ENCODE results near the gene DNAH3. TPM values are rescaled to one million over a fixed set of nuclear protein-coding genes. Genes with fewer than 3 reads are reported as not detected.
A peak's percentile ranks its signal among the peaks of the same experiment; 100 is the strongest.

DNAH3 gene
- total and polyA plus RNA-seq, 2 experiments from 2014 or later = 0.70 to 1.3 TPM

- peak overlapping the region; percentile 94; the same call in 2 of the 3 replicates for H3K4me3 Mint-ChIP-seq
- no peak overlapping the region for H3K27ac Mint-ChIP-seq
- no peak for TF ChIP-seq EZH2 (IDR thresholded peaks at IDR 0.05; ENCODE audit: low read depth, unreplicated experiment)
- TF ChIP-seq CREB1 (CRISPR knock-in tag; IDR thresholded peaks at IDR 0.05; ENCODE audit: low read depth) = no peak
- TF ChIP-seq, protein P1, sequence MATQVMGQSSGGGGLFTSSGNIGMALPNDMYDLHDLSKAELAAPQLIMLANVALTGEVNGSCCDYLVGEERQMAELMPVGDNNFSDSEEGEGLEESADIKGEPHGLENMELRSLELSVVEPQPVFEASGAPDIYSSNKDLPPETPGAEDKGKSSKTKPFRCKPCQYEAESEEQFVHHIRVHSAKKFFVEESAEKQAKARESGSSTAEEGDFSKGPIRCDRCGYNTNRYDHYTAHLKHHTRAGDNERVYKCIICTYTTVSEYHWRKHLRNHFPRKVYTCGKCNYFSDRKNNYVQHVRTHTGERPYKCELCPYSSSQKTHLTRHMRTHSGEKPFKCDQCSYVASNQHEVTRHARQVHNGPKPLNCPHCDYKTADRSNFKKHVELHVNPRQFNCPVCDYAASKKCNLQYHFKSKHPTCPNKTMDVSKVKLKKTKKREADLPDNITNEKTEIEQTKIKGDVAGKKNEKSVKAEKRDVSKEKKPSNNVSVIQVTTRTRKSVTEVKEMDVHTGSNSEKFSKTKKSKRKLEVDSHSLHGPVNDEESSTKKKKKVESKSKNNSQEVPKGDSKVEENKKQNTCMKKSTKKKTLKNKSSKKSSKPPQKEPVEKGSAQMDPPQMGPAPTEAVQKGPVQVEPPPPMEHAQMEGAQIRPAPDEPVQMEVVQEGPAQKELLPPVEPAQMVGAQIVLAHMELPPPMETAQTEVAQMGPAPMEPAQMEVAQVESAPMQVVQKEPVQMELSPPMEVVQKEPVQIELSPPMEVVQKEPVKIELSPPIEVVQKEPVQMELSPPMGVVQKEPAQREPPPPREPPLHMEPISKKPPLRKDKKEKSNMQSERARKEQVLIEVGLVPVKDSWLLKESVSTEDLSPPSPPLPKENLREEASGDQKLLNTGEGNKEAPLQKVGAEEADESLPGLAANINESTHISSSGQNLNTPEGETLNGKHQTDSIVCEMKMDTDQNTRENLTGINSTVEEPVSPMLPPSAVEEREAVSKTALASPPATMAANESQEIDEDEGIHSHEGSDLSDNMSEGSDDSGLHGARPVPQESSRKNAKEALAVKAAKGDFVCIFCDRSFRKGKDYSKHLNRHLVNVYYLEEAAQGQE (IDR thresholded peaks at IDR 0.05; ENCODE audit: unreplicated experiment) = no peak
- no peak for TF ChIP-seq STAT1 (IDR thresholded peaks at IDR 0.05; ENCODE audit: unreplicated experiment)
- TF ChIP-seq, protein P2, sequence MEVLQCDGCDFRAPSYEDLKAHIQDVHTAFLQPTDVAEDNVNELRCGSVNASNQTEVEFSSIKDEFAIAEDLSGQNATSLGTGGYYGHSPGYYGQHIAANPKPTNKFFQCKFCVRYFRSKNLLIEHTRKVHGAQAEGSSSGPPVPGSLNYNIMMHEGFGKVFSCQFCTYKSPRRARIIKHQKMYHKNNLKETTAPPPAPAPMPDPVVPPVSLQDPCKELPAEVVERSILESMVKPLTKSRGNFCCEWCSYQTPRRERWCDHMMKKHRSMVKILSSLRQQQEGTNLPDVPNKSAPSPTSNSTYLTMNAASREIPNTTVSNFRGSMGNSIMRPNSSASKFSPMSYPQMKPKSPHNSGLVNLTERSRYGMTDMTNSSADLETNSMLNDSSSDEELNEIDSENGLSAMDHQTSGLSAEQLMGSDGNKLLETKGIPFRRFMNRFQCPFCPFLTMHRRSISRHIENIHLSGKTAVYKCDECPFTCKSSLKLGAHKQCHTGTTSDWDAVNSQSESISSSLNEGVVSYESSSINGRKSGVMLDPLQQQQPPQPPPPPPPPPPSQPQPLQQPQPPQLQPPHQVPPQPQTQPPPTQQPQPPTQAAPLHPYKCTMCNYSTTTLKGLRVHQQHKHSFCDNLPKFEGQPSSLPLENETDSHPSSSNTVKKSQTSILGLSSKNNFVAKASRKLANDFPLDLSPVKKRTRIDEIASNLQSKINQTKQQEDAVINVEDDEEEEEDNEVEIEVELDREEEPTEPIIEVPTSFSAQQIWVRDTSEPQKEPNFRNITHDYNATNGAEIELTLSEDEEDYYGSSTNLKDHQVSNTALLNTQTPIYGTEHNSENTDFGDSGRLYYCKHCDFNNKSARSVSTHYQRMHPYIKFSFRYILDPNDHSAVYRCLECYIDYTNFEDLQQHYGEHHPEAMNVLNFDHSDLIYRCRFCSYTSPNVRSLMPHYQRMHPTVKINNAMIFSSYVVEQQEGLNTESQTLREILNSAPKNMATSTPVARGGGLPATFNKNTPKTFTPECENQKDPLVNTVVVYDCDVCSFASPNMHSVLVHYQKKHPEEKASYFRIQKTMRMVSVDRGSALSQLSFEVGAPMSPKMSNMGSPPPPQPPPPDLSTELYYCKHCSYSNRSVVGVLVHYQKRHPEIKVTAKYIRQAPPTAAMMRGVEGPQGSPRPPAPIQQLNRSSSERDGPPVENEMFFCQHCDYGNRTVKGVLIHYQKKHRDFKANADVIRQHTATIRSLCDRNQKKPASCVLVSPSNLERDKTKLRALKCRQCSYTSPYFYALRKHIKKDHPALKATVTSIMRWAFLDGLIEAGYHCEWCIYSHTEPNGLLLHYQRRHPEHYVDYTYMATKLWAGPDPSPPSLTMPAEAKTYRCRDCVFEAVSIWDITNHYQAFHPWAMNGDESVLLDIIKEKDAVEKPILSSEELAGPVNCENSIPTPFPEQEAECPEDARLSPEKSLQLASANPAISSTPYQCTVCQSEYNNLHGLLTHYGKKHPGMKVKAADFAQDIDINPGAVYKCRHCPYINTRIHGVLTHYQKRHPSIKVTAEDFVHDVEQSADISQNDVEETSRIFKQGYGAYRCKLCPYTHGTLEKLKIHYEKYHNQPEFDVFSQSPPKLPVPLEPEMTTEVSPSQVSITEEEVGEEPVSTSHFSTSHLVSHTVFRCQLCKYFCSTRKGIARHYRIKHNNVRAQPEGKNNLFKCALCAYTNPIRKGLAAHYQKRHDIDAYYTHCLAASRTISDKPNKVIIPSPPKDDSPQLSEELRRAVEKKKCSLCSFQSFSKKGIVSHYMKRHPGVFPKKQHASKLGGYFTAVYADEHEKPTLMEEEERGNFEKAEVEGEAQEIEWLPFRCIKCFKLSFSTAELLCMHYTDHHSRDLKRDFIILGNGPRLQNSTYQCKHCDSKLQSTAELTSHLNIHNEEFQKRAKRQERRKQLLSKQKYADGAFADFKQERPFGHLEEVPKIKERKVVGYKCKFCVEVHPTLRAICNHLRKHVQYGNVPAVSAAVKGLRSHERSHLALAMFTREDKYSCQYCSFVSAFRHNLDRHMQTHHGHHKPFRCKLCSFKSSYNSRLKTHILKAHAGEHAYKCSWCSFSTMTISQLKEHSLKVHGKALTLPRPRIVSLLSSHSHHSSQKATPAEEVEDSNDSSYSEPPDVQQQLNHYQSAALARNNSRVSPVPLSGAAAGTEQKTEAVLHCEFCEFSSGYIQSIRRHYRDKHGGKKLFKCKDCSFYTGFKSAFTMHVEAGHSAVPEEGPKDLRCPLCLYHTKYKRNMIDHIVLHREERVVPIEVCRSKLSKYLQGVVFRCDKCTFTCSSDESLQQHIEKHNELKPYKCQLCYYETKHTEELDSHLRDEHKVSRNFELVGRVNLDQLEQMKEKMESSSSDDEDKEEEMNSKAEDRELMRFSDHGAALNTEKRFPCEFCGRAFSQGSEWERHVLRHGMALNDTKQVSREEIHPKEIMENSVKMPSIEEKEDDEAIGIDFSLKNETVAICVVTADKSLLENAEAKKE (CRISPR knock-in tag; IDR thresholded peaks at IDR 0.05) = no peak
- no peak for TF ChIP-seq ZNF331 (CRISPR knock-in tag; IDR thresholded peaks at IDR 0.05; ENCODE audit: low read depth)
- TF ChIP-seq POLR2AphosphoS5 (IDR thresholded peaks at IDR 0.05; ENCODE audit: low read depth) = no peak
- TF ChIP-seq NANOG (IDR thresholded peaks at IDR 0.05; ENCODE audit: borderline replicate concordance) = no peak
- no peak for TF ChIP-seq ZNF114 (CRISPR knock-in tag; IDR thresholded peaks at IDR 0.05)
- no peak for TF ChIP-seq JUNB (IDR thresholded peaks at IDR 0.05; ENCODE audit: unreplicated experiment)
- TF ChIP-seq, protein P3, sequence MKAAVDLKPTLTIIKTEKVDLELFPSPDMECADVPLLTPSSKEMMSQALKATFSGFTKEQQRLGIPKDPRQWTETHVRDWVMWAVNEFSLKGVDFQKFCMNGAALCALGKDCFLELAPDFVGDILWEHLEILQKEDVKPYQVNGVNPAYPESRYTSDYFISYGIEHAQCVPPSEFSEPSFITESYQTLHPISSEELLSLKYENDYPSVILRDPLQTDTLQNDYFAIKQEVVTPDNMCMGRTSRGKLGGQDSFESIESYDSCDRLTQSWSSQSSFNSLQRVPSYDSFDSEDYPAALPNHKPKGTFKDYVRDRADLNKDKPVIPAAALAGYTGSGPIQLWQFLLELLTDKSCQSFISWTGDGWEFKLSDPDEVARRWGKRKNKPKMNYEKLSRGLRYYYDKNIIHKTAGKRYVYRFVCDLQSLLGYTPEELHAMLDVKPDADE (IDR thresholded peaks at IDR 0.05) = no peak
- TF ChIP-seq, protein P4, sequence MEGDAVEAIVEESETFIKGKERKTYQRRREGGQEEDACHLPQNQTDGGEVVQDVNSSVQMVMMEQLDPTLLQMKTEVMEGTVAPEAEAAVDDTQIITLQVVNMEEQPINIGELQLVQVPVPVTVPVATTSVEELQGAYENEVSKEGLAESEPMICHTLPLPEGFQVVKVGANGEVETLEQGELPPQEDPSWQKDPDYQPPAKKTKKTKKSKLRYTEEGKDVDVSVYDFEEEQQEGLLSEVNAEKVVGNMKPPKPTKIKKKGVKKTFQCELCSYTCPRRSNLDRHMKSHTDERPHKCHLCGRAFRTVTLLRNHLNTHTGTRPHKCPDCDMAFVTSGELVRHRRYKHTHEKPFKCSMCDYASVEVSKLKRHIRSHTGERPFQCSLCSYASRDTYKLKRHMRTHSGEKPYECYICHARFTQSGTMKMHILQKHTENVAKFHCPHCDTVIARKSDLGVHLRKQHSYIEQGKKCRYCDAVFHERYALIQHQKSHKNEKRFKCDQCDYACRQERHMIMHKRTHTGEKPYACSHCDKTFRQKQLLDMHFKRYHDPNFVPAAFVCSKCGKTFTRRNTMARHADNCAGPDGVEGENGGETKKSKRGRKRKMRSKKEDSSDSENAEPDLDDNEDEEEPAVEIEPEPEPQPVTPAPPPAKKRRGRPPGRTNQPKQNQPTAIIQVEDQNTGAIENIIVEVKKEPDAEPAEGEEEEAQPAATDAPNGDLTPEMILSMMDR (conservative IDR thresholded peaks at IDR 0.05; ENCODE audit: low read depth in 2 of 2) = no peak
- TF ChIP-seq EZH2phosphoT487 (IDR thresholded peaks at IDR 0.05; ENCODE audit: unreplicated experiment) = no peak
These were observed 9.6 kb upstream of the DNAH3 start for GRCh38 chr16:21160276-21160675.

More at GRCh38 chr16:21160276-21160675, 9.6 kb upstream of the DNAH3 start:
- peaks cover 39% of the 10 kb centered on the region for H3K36me3 ChIP-seq (ENCODE audit: insufficient read depth)
- no peak overlapping the region for H3K27ac ChIP-seq (ENCODE audit: low read depth)
- peaks cover 16% of the 10 kb centered on the region for H3K4me1 Mint-ChIP-seq
- H2AFZ ChIP-seq = no peak overlapping the region
- H3K9me3 Mint-ChIP-seq = no peaks in the 10 kb centered on the region
- ATAC-seq (no peak), DNase-seq (ENCODE audit: low spot score) (no peak)
- H3K9me2 ChIP-seq (ENCODE audit: insufficient read depth) = no peaks in the 10 kb centered on the region
- peaks cover 20% of the 10 kb centered on the region for H3K4me1 ChIP-seq (ENCODE audit: insufficient read depth)
- peak overlapping the region; percentile 93 for H3K4me3 ChIP-seq
- peak overlapping the region; percentile 87 for H3K4me2 ChIP-seq
- H3K36me3 Mint-ChIP-seq (ENCODE audit: low read depth) = peaks cover 39% of the 10 kb centered on the region
- H3F3A ChIP-seq (replicated peaks; ENCODE audit: low read depth) = no peaks in the 10 kb centered on the region
- peaks cover 18% of the 10 kb centered on the region for H4K20me1 ChIP-seq (replicated peaks; ENCODE audit: insufficient read depth)
- H3K27me3 ChIP-seq (ENCODE audit: insufficient read depth) = peaks cover 10% of the 10 kb centered on the region; the same call in 1 of the 2 replicates
- peaks cover 37% of the 10 kb centered on the region for H3K79me2 ChIP-seq (replicated peaks; ENCODE audit: insufficient read depth)
- peaks cover 9% of the 10 kb centered on the region for H3K27me3 Mint-ChIP-seq (ENCODE audit: insufficient read depth, low read depth, poor library complexity)

Measured in GM23338 (cell line).